ENCODE data around the gene ITGB3. TPM values are rescaled to one million over a fixed set of nuclear protein-coding genes. Genes with fewer than 3 reads are reported as not detected.

ITGB3 gene
- total RNA-seq, 1 experiment from 2014 or later = not detected

GRCh38 chr17:47214931-47215330 lies 38.7 kb upstream of the ITGB3 start:
- Histone ChIP-seq H3K9me3 (ENCODE audit: control insufficient read depth in 1 of 2, insufficient read depth in 1 of 2, low read depth in 1 of 2, low read length in 2 of 2) (no peaks in the 10 kb centered on the region), H3K9ac (ENCODE audit: low read length) (no peak overlapping the region), H3K4me1 (ENCODE audit: control insufficient read depth in 1 of 2, insufficient read depth in 2 of 2, low read length in 2 of 2) (no peaks in the 10 kb centered on the region), H4K20me1 (ENCODE audit: insufficient read depth) (no peaks in the 10 kb centered on the region), H3K27ac (ENCODE audit: low read depth, low read length) (no peak overlapping the region), H3K9me2 (ENCODE audit: insufficient read depth) (no peaks in the 10 kb centered on the region), H3K27me3 (ENCODE audit: insufficient read depth, low read length) (no peaks in the 10 kb centered on the region), H3K36me3 (ENCODE audit: control insufficient read depth in 1 of 2, insufficient read depth in 2 of 2, low read length in 2 of 2) (no peaks in the 10 kb centered on the region), H3K79me2 (ENCODE audit: insufficient read depth, low read length) (no peaks in the 10 kb centered on the region), H3K4me2 (ENCODE audit: low read length) (no peak overlapping the region), H3K4me3 (replicated peaks in 1 of 2; ENCODE audit: low read depth in 1 of 2, low read length in 2 of 2) (no peak overlapping the region), H2AFZ (ENCODE audit: low read depth, low read length, poor library complexity, severe bottlenecking) (no peak overlapping the region)
- ChIA-PET RAD21 (ENCODE audit: low non-redundant PET in 1 of 2, low total read pairs in 2 of 2, uncharacterized antibody in 2 of 2, unreplicated experiment in 2 of 2) (no interaction called here), CTCF (no interaction called here), POLR2A (no interaction called here)
- BruUV-seq (replicated peaks) = no TSS peak
- DNase-seq (ENCODE audit: low read depth, low spot score) (no peak), ATAC-seq (no peak)
- TF ChIP-seq EZH2 (IDR thresholded peaks at IDR 0.05) (no peak), SP1 (IDR thresholded peaks at IDR 0.05; ENCODE audit: low read depth) (no peak), SRF (IDR thresholded peaks at IDR 0.05; ENCODE audit: low read depth) (no peak), POLR2A (IDR thresholded peaks at IDR 0.05; ENCODE audit: borderline replicate concordance, extremely low read depth, insufficient read depth, insufficient read length) (no peak), ZNF274 (IDR thresholded peaks at IDR 0.05; ENCODE audit: low read depth, low read length) (no peak), ELF1 (IDR thresholded peaks at IDR 0.05; ENCODE audit: borderline replicate concordance, low read depth) (no peak), ZBTB33 (IDR thresholded peaks at IDR 0.05; ENCODE audit: extremely low read depth, insufficient replicate concordance, low read length) (no peak), MAX (IDR thresholded peaks at IDR 0.05) (no peak), JUND (IDR thresholded peaks at IDR 0.05) (no peak), FOSL1 (IDR thresholded peaks at IDR 0.05; ENCODE audit: low read depth) (no peak), EZH2phosphoT487 (IDR thresholded peaks at IDR 0.05; ENCODE audit: borderline replicate concordance) (no peak), POLR2AphosphoS5 (IDR thresholded peaks at IDR 0.05; ENCODE audit: low read depth, low read length) (no peak), TCF7L2 (IDR thresholded peaks at IDR 0.05; ENCODE audit: borderline replicate concordance, extremely low read depth, insufficient read depth, insufficient read length) (no peak), REST (IDR thresholded peaks at IDR 0.05; ENCODE audit: low read depth) (no peak), CEBPB (IDR thresholded peaks at IDR 0.05; ENCODE audit: low read depth) (no peak)
- TF ChIP-seq, protein P1, sequence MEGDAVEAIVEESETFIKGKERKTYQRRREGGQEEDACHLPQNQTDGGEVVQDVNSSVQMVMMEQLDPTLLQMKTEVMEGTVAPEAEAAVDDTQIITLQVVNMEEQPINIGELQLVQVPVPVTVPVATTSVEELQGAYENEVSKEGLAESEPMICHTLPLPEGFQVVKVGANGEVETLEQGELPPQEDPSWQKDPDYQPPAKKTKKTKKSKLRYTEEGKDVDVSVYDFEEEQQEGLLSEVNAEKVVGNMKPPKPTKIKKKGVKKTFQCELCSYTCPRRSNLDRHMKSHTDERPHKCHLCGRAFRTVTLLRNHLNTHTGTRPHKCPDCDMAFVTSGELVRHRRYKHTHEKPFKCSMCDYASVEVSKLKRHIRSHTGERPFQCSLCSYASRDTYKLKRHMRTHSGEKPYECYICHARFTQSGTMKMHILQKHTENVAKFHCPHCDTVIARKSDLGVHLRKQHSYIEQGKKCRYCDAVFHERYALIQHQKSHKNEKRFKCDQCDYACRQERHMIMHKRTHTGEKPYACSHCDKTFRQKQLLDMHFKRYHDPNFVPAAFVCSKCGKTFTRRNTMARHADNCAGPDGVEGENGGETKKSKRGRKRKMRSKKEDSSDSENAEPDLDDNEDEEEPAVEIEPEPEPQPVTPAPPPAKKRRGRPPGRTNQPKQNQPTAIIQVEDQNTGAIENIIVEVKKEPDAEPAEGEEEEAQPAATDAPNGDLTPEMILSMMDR (IDR thresholded peaks at IDR 0.05 in 2 of 3, conservative IDR thresholded peaks at IDR 0.05 in 1 of 3; ENCODE audit: borderline replicate concordance in 1 of 3, insufficient read depth in 1 of 3, low read depth in 2 of 3, low read length in 2 of 3) = no peak
- TF ChIP-seq, protein P2, sequence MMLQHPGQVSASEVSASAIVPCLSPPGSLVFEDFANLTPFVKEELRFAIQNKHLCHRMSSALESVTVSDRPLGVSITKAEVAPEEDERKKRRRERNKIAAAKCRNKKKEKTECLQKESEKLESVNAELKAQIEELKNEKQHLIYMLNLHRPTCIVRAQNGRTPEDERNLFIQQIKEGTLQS (IDR thresholded peaks at IDR 0.05) = no peak
- intact Hi-C loops (cut with micrococcal nuclease) = no loop called here

Measured in HCT116 (cell line).